ENCODE data around the gene ZNF821. TPM values are rescaled to one million over a fixed set of nuclear protein-coding genes. Genes with fewer than 3 reads are reported as not detected.
A peak's percentile ranks its signal among the peaks of the same experiment; 100 is the strongest.

ZNF821 gene
- total and polyA plus RNA-seq, 2 of the 8 experiments (the other 6 are each of a cell fraction or from before 2014, with no cell fraction given): 9.5 to 14.1 TPM

DNA sequence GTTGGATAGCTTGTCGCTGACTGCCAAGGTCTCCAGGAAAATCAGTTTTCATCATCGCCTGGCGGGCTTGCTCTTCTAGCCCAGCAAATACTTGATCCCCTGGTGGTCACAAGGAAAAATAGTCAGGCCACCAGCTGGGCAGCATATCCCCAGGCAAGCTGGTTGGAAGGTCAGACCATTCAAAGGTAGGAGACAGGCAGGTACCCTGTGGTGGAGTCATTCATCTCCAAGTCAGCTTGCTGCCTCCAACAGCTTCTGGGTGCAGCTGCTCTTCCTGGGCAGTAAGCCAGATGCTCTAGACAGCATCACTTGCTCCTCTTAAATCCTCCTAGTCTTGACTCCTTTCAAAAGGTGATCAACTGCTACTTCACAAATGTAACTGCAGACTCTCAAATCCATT is 16.0 kb downstream of the ZNF821 start:
- H4K5ac ChIP-seq (ENCODE audit: insufficient read length, low read depth, low read length): no peak overlapping the region
- H3K23me2 ChIP-seq (ENCODE audit: low read depth, low read length): no peaks in the 10 kb centered on the region
- peaks cover 0 to 25% (median 4%) of the 10 kb centered on the region in 4 experiments; a peak in 3 of 8 replicates for H3K36me3 ChIP-seq (ENCODE audit: control insufficient read depth in 2 of 4, insufficient read depth in 4 of 4, low read length in 3 of 4)
- no peak overlapping the region for H2BK15ac ChIP-seq (ENCODE audit: low read length)
- no peaks in the 10 kb centered on the region for H3K9me3 ChIP-seq (ENCODE audit: insufficient read depth in 2 of 2, low read depth in 1 of 2, low read length in 1 of 2)
- H2BK12ac ChIP-seq (ENCODE audit: low read depth, low read length): no peak overlapping the region
- no peaks in the 10 kb centered on the region for H3K27me3 ChIP-seq (replicated peaks in 1 of 4; ENCODE audit: control insufficient read depth in 3 of 4, extremely low read depth in 1 of 4, insufficient read depth in 3 of 4, low read length in 3 of 4)
- H2BK5ac ChIP-seq (ENCODE audit: low read depth, low read length): no peak overlapping the region
- no peak overlapping the region for H3K9ac ChIP-seq (replicated peaks in 1 of 4; ENCODE audit: extremely low read depth in 1 of 4, low read depth in 3 of 4, low read length in 3 of 4)
- no peak overlapping the region for H4K8ac ChIP-seq (ENCODE audit: extremely low read depth, insufficient read depth, low read length)
- H3K4me3 ChIP-seq (ENCODE audit: extremely low read depth in 1 of 4, insufficient read depth in 2 of 4, low read depth in 3 of 4, low read length in 4 of 4): no peak overlapping the region
- no peaks in the 10 kb centered on the region for H3K79me2 ChIP-seq (ENCODE audit: control insufficient read depth in 1 of 2, insufficient read depth in 2 of 2, low read length in 2 of 2)
- no peak overlapping the region for H2BK120ac ChIP-seq (replicated peaks; ENCODE audit: low read depth, low read length)
- CTCF ChIA-PET (ENCODE audit: partially characterized antibody): interaction anchor here (0.6 to 0.8 kb wide), 3 partner anchors 9 to 97 kb away, joined by 3 read pairs; no protein-coding TSS in a partner anchor
- H3K27ac ChIP-seq (ENCODE audit: low read depth, low read length): no peak overlapping the region; the same call in 1 of the 2 replicates
- peaks cover 0 to 3% of the 10 kb centered on the region in 2 experiments for H4K20me1 ChIP-seq (replicated peaks in 1 of 2; ENCODE audit: control insufficient read depth in 1 of 2, insufficient read depth in 2 of 2, low read length in 2 of 2)
- no peak overlapping the region for H3K4me2 ChIP-seq (ENCODE audit: insufficient read depth in 1 of 2, low read depth in 2 of 2, low read length in 2 of 2)
- DNase-seq (ENCODE audit: low read depth in 1 of 2, low spot score in 2 of 2): no peak
- H3K56ac ChIP-seq (replicated peaks; ENCODE audit: insufficient read length, low read depth, low read length): no peak overlapping the region
- no peak overlapping the region for H2AFZ ChIP-seq (ENCODE audit: low read length)
- no peak overlapping the region for H4K91ac ChIP-seq (replicated peaks; ENCODE audit: insufficient read length, low read length)
- POLR2A ChIA-PET (ENCODE audit: partially characterized antibody): interaction anchor here (1.6 kb wide), 1 partner anchor 26 kb away, joined by 3 read pairs; no protein-coding TSS in a partner anchor
- no peak for FAIRE-seq
- no peak overlapping the region for H3K18ac ChIP-seq (ENCODE audit: extremely low read depth, low read length)
- no peak overlapping the region for H3K23ac ChIP-seq (ENCODE audit: insufficient read length)
- TF ChIP-seq EGR1 (IDR thresholded peaks at IDR 0.05; ENCODE audit: borderline replicate concordance, low read depth, low read length): no peak
- TF ChIP-seq, protein P1, sequence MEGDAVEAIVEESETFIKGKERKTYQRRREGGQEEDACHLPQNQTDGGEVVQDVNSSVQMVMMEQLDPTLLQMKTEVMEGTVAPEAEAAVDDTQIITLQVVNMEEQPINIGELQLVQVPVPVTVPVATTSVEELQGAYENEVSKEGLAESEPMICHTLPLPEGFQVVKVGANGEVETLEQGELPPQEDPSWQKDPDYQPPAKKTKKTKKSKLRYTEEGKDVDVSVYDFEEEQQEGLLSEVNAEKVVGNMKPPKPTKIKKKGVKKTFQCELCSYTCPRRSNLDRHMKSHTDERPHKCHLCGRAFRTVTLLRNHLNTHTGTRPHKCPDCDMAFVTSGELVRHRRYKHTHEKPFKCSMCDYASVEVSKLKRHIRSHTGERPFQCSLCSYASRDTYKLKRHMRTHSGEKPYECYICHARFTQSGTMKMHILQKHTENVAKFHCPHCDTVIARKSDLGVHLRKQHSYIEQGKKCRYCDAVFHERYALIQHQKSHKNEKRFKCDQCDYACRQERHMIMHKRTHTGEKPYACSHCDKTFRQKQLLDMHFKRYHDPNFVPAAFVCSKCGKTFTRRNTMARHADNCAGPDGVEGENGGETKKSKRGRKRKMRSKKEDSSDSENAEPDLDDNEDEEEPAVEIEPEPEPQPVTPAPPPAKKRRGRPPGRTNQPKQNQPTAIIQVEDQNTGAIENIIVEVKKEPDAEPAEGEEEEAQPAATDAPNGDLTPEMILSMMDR (IDR thresholded peaks at IDR 0.05; ENCODE audit: control extremely low read depth in 1 of 3, insufficient read depth in 1 of 3, low read depth in 1 of 3, low read length in 3 of 3): peak in 1 of 3 experiments; percentile 33; a peak in 1 of 4 replicates
- WGBS, 2 experiments (ENCODE audit: extremely low coverage in 1 of 2, insufficient coverage in 1 of 2, insufficient read length in 1 of 2, insufficient replicate concordance in 2 of 2, low coverage in 1 of 2, low lambda C conversion rate in 2 of 2, missing lambda C conversion rate in 1 of 2): 87% methylated on average over 3 of the region's 3 CpGs; no CpG with 5 or more reads in 1 of the 2 experiments
- H3K14ac ChIP-seq (ENCODE audit: insufficient read length): no peak overlapping the region
- H3K4ac ChIP-seq (replicated peaks; ENCODE audit: insufficient read length, low read depth, low read length): no peak overlapping the region
- H3K79me1 ChIP-seq (ENCODE audit: low read depth, low read length): no peaks in the 10 kb centered on the region
- H2BK20ac ChIP-seq (ENCODE audit: low read length): no peak overlapping the region
- no peak overlapping the region for H2AK5ac ChIP-seq (ENCODE audit: low read depth, low read length)
- H3K4me1 ChIP-seq (replicated peaks in 1 of 4; ENCODE audit: control insufficient read depth in 3 of 4, insufficient read depth in 4 of 4, low read length in 3 of 4): no peaks in the 10 kb centered on the region
